Upper lobe of left lung (tissue), 4 donors: ENCODE data around the gene KCNJ10.

Source experiments
- POLR2A ChIP-seq, 4 donors: fragments of 450-650 bp; IDR thresholded peaks; one replicate each; pipeline ENCODE4 v1.5.1; 2016 to 2017; ENCODE audit warnings: antibody characterized with exemption in 4 of 4, mild to moderate bottlenecking in 2 of 4
- POLR2AphosphoS5 ChIP-seq, 2 donors: sonication (generic); formaldehyde crosslinking; IDR thresholded peaks; one replicate each; pipeline ENCODE4 v1.5.1; 2017; ENCODE audit warnings: antibody characterized with exemption in 2 of 2
- TF ChIP-seq, protein P1 (sequence below), 6 experiments: fragments of 450-650 bp in 4 of 6; fragments of 200-600 bp in 2 of 6; sonication (generic) in 2 of 6; IDR thresholded peaks; one replicate each; pipeline ENCODE4 v1.5.1; 2016 to 2019; ENCODE audit warnings: antibody characterized with exemption in 6 of 6

DNA sequence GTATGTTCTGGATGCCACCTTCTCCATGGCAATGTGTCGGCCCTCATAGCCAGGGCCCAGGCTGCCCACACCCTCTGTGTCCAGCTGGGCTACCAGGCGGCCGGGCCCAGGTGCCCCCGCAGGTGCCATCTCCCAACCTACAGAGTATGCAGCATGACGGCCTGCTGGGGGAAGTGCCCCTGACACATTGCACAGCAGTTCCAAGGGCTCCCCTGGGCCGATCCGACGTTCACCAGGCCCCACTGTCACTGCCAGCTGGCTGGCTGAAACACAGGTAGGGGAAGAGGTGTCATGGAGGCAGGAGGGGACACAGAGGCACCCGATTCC lies 23.1 kb upstream of the KCNJ10 start:
- no peak for TF ChIP-seq POLR2AphosphoS5 (IDR thresholded peaks at IDR 0.05)
- TF ChIP-seq, protein P1, sequence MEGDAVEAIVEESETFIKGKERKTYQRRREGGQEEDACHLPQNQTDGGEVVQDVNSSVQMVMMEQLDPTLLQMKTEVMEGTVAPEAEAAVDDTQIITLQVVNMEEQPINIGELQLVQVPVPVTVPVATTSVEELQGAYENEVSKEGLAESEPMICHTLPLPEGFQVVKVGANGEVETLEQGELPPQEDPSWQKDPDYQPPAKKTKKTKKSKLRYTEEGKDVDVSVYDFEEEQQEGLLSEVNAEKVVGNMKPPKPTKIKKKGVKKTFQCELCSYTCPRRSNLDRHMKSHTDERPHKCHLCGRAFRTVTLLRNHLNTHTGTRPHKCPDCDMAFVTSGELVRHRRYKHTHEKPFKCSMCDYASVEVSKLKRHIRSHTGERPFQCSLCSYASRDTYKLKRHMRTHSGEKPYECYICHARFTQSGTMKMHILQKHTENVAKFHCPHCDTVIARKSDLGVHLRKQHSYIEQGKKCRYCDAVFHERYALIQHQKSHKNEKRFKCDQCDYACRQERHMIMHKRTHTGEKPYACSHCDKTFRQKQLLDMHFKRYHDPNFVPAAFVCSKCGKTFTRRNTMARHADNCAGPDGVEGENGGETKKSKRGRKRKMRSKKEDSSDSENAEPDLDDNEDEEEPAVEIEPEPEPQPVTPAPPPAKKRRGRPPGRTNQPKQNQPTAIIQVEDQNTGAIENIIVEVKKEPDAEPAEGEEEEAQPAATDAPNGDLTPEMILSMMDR (IDR thresholded peaks at IDR 0.05), result no peak
- TF ChIP-seq POLR2A (IDR thresholded peaks at IDR 0.05), result no peak
